ENCODE results near the gene RARRES2.

- no peak for TF ChIP-seq CTCF (IDR thresholded peaks at IDR 0.05)
- TF ChIP-seq POLR2AphosphoS5 (IDR thresholded peaks at IDR 0.05), result no peak
These were observed 35.1 kb upstream of the RARRES2 start for GRCh38 chr7:150376560-150376959.

Measured in suprapubic skin (tissue), 3 donors.